K562 treated with DMSO at 1 percent for 4 hours (cell line): ENCODE measurements around the gene FMO5. TPM values are rescaled to one million over a fixed set of nuclear protein-coding genes. Genes with fewer than 3 reads are reported as not detected.

Source experiments
- total RNA-seq: library from RNA; unstranded; fragments of 300-600 nt; gene quantifications from 2 replicates; pipeline ENCODE4 v1.2.3, GENCODE V29; 2022; ENCODE audit not compliant: insufficient read depth

The FMO5 gene, protein sequence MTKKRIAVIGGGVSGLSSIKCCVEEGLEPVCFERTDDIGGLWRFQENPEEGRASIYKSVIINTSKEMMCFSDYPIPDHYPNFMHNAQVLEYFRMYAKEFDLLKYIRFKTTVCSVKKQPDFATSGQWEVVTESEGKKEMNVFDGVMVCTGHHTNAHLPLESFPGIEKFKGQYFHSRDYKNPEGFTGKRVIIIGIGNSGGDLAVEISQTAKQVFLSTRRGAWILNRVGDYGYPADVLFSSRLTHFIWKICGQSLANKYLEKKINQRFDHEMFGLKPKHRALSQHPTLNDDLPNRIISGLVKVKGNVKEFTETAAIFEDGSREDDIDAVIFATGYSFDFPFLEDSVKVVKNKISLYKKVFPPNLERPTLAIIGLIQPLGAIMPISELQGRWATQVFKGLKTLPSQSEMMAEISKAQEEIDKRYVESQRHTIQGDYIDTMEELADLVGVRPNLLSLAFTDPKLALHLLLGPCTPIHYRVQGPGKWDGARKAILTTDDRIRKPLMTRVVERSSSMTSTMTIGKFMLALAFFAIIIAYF
- total RNA-seq, result 0.42 TPM in 1 of 2 replicates, not detected in the other

GRCh38 chr1:147225193-147225730 is at the start of gene FMO5:
Gene FMO5, minus strand, starts transcription at chr1:147225339. Its CDS starts 310 bp downstream, at chr1:147225029.

GRCh38 chr1:147242449-147243227 is 17.5 kb upstream of the FMO5 start, which contains the start of gene CHD1L:
Gene CHD1L, plus strand, starts transcription at chr1:147242684. Its CDS starts 20 bp downstream, at chr1:147242704.

DNA sequence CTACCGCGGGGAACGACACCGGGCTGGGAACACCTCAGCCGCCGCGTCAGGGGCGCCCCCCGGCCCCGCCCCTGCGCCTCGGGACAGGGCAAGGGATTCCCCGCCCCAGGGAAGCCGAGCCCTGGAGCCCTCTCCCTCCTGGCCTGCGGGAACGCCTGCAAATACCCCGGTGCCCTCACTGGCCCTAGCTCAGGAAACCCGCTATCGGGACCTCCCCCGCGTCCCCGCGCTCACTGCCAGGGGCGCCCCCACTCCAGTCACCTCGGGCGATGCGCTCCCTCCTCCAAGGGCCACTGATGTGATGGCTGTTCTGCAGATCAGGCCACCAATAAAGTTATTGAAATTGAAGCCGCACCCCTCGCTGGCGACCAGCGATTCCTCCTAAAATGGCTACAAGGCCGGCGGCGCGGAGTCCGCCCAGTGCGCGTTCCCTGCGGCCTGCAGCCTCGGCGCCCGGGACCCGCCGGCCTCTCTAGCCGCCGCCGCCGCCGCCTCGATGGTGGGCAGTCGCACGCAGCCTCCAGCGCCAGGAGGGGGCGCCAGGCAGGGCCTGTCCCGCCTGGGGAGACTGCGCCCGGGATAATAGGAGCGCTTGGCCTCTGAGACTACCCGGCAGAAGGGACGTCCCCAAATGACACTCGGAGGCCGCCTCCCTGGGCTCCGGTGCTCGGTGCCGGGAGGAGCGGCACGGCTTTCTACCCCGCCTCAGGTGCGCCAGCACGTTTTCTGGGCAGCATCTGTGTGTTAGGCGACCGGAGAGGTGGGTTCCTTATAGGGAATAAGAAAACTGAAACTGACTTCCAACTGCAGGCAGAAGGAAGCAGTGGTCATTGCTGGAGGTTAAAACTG is 52.7 kb downstream of the FMO5 start, which contains the start of gene PRKAB2:
PRKAB2 (minus strand) TSS at position 303 of the 849 bp plus-strand sequence. CDS start 326 bp downstream, outside the sequence.

Other genes starting within 250 kb of the FMO5 start
- gene PRKAB2, start 52.9 kb downstream of the FMO5 start, total RNA-seq, result 5.2 and 7.3 TPM in 2 replicates
- 36.9 and 38.7 TPM in 2 replicates for gene CHD1L, start 17.3 kb upstream of the FMO5 start, total RNA-seq